Upper lobe of right lung (tissue), 1 donor: ENCODE results near the gene ABCC10. TPM values are rescaled to one million over a fixed set of nuclear protein-coding genes. Genes with fewer than 3 reads are reported as not detected.

Source experiments
- ATAC-seq: fragments of 200-7000 bp; cut with Tn5 transposase; one replicate; pipeline ENCODE4 v1.9.1; 2020; ENCODE audit warnings: mild to moderate bottlenecking, moderate library complexity
- DNase-seq: peaks from one replicate; pipeline ENCODE4 v3.0.0-alpha.2; 2020
- H3K27ac ChIP-seq: fragments of 200-600 bp; one replicate; pipeline ENCODE4 v1.8.0; 2022
- H3K27me3 ChIP-seq: fragments of 200-600 bp; one replicate; pipeline ENCODE4 v1.8.0; 2022; ENCODE audit warnings: mild to moderate bottlenecking
- H3K36me3 ChIP-seq: fragments of 200-600 bp; one replicate; pipeline ENCODE4 v1.8.0; 2022
- H3K4me1 ChIP-seq: fragments of 200-600 bp; one replicate; pipeline ENCODE4 v1.8.0; 2022
- H3K4me3 ChIP-seq: fragments of 200-600 bp; one replicate; pipeline ENCODE4 v1.8.0; 2022; ENCODE audit warnings: mild to moderate bottlenecking
- H3K9me3 ChIP-seq: fragments of 200-600 bp; one replicate; pipeline ENCODE4 v1.8.0; 2022
- CTCF ChIP-seq: fragments of 200-600 bp; IDR thresholded peaks from one replicate; pipeline ENCODE4 v1.8.0; 2022; ENCODE audit warnings: antibody characterized with exemption
- intact Hi-C: fragments of 100-400 bp; cut with DNase I; formaldehyde crosslinking; loops from one replicate; pipeline ENCODE4 v1.11.0; 2022
- total RNA-seq: library from RNA; stranded (reverse); fragmentation: NEBNext Ultra II Directional; extraction: Animal tissue kit (Norgen Biotek cat#: 25700); gene quantifications from one replicate; pipeline ENCODE4 v1.2.1, GENCODE V29; 2021
- donor health status: DM: no; HTN: yes; CAD: no; lungs with severe emphysema.

Gene ABCC10
- total RNA-seq, 1 donor from 2014 or later, result 30.0 TPM

GRCh38 chr6:43475516-43475915 lies 48.2 kb downstream of the ABCC10 start:
- ATAC-seq, result no peak
- DNase-seq, result no peak
- H3K4me1 ChIP-seq, result peaks cover 11% of the 10 kb centered on the region
- H3K9me3 ChIP-seq, result no peaks in the 10 kb centered on the region
- H3K27me3 ChIP-seq, result no peaks in the 10 kb centered on the region
- no peak for TF ChIP-seq CTCF
- no peak overlapping the region for H3K27ac ChIP-seq
- H3K4me3 ChIP-seq, result no peak overlapping the region
- no peaks in the 10 kb centered on the region for H3K36me3 ChIP-seq
- intact Hi-C loops, result no loop called here

- Histone ChIP-seq H3K27me3 (no peaks in the 10 kb centered on the region), H3K36me3 (no peaks in the 10 kb centered on the region), H3K27ac (peak overlapping the region; percentile 87), H3K4me3 (peak overlapping the region; percentile 86), H3K4me1 (peaks cover 11% of the 10 kb centered on the region), H3K9me3 (no peaks in the 10 kb centered on the region)
- ATAC-seq, result no peak
- TF ChIP-seq CTCF, result no peak
- intact Hi-C loops, result no loop called here
- DNase-seq, result no peak
Measured at GRCh38 chr6:43476746-43477145, 49.4 kb downstream of the ABCC10 start.

GRCh38 chr6:43477235-43478007 lies 50.1 kb downstream of the ABCC10 start, which contains the start of gene TJAP1:
TSS of gene TJAP1 (plus strand) at chr6:43477570. CDS start at chr6:43499002, 21,432 bp downstream.
- no peaks in the 10 kb centered on the region for H3K36me3 ChIP-seq
- H3K27me3 ChIP-seq, result no peaks in the 10 kb centered on the region
- H3K4me1 ChIP-seq, result peaks cover 11% of the 10 kb centered on the region
- no peaks in the 10 kb centered on the region for H3K9me3 ChIP-seq
- H3K4me3 ChIP-seq, result peak within 1 kb of the TSS; percentile 86
- TF ChIP-seq CTCF, result no peak
- intact Hi-C loops, result no loop called here
- peak; percentile 96 for DNase-seq
- ATAC-seq, result peak; percentile 100
- H3K27ac ChIP-seq, result peak within 1 kb of the TSS; percentile 87

GRCh38 chr6:43478008-43478372 lies 50.6 kb downstream of the ABCC10 start:
- Histone ChIP-seq H3K27ac (peak overlapping the region; percentile 87), H3K4me1 (peaks cover 11% of the 10 kb centered on the region), H3K4me3 (peak overlapping the region; percentile 86), H3K9me3 (no peaks in the 10 kb centered on the region), H3K36me3 (no peaks in the 10 kb centered on the region), H3K27me3 (no peaks in the 10 kb centered on the region)
- TF ChIP-seq CTCF, result no peak
- intact Hi-C loops, result no loop called here
- ATAC-seq, result no peak
- DNase-seq, result no peak

- H3K4me1 ChIP-seq, result peaks cover 11% of the 10 kb centered on the region
- no peak for TF ChIP-seq CTCF
- H3K36me3 ChIP-seq, result peaks cover 7% of the 10 kb centered on the region
- DNase-seq, result no peak
- no peak overlapping the region for H3K27ac ChIP-seq
- H3K4me3 ChIP-seq, result no peak overlapping the region
- H3K27me3 ChIP-seq, result no peaks in the 10 kb centered on the region
- H3K9me3 ChIP-seq, result no peaks in the 10 kb centered on the region
- intact Hi-C loops, result no loop called here
- no peak for ATAC-seq
Measured at GRCh38 chr6:43481075-43481474, 53.7 kb downstream of the ABCC10 start.
